ENCODE data around the gene HDAC9.

GRCh38 chr7:18808026-18808425, 312.5 kb downstream of the HDAC9 start:
- TF ChIP-seq YY1 (IDR thresholded peaks at IDR 0.05; ENCODE audit: insufficient read depth, insufficient read length) (no peak), ZNF274 (IDR thresholded peaks at IDR 0.05; ENCODE audit: low read depth, low read length) (no peak), SUZ12 (IDR thresholded peaks at IDR 0.05; ENCODE audit: extremely low read depth, insufficient read depth, insufficient read length) (no peak)
